HTR-8/SVneo (cell line): ENCODE measurements around the gene SLC35A4.

Source experiments
- DNase-seq: peaks from one replicate; pipeline ENCODE4 v3.0.0; 2011; ENCODE audit warnings: low spot score, mixed read lengths; ENCODE audit not compliant: insufficient read length
- FAIRE-seq: peaks from 2 replicates; lab custom pipeline; 2011; peaks lifted over from hg19 to GRCh38; lab: Jason Lieb, UNC

The SLC35A4 gene

GRCh38 chr5:140557136-140557805 is 7.4 kb upstream of the SLC35A4 start, which contains the start of gene SRA1:
Gene SRA1 (minus strand): TSS chr5:140557473. CDS start chr5:140557452, 21 bp downstream.
- DNase-seq (peak; percentile 95), FAIRE-seq (peak; percentile 97)

DNA sequence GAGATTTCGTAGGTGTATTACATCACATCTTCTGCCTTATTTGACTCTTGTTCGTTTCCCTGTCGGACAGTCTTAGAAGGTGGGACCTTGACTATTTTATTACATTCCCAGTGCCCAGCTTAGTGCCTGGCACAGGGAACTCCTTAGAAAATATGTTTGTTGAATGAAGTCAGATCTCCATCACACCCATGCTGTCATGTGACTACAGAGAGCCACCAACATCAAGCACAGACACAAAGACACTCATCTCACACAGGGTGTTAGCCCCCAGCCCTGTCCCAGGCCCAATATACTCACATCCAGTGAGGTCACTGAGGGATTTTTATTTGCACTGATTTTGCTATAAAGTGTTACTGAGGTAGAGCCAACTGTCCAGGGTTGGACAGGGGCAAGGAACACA is 6.7 kb upstream of the SLC35A4 start:
- DNase-seq (no peak), FAIRE-seq (no peak)

DNA sequence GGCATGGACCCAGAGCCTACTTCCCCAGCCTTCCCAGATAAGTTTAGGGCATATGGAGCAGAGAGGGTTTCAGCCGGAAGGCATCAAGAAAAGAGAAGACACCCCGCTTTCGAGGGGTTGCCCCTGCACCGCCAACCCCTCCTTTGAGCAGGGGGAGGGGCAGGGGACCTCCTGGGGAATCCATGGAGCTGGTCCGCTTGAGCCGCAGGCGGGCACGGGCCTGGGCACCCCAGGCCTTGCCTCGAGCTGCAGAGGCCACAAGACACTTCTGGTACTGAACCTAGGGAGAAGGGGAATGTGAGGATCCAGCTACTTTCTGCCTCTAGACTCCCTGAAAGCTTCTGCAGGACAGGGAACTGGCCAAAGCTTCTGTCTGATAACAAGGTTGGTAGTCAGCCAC is 6.1 kb upstream of the SLC35A4 start:
- no peak for DNase-seq
- no peak for FAIRE-seq

- FAIRE-seq (no peak), DNase-seq (no peak)
Observed at GRCh38 chr5:140560227-140560626, 4.4 kb upstream of the SLC35A4 start.

- FAIRE-seq (no peak), DNase-seq (no peak)
Observed at GRCh38 chr5:140561753-140562523, 2.7 kb upstream of the SLC35A4 start.

DNA sequence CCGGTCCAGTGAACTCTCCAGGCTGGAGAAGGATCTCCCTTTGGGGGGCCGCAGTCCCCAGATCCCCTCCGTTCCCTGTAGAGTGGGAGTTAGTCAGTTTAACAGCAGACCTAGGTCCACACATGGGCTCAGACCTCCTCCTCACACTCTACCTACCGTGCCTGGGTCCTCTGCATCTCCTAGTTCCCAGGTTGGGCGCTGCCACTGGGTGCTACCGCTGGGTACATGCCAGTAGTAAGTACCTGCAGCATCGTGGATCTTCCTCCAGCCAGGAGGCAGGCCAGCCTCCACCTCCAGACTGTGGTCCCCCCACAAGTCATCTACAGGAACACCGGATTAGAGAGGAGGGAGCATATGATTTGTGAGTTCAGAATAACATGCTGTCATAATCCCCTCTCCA is 1.0 kb upstream of the SLC35A4 start:
- DNase-seq = no peak

GRCh38 chr5:140565024-140565779 is 574 bp downstream of the SLC35A4 start:
- no peak for FAIRE-seq
- DNase-seq = no peak

More for the DNA sequence above, 1.0 kb upstream of the SLC35A4 start:
- FAIRE-seq = no peak

DNA sequence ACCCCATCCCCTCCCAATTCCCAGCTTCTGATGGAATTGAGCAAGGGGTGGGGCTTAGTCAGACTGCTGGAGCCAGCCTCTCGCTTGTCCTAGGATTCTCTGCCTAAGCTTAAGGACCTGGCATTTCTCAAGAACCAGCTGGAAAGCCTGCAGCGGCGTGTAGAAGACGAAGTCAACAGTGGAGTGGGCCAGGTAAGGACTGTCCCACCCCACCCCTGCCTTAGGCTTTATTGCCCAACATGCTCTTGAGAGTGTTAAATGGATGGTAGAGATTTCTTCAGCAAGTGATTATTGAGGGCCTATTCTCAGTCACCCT is 1.1 kb downstream of the SLC35A4 start:
- no peak for DNase-seq
- FAIRE-seq = no peak

DNA sequence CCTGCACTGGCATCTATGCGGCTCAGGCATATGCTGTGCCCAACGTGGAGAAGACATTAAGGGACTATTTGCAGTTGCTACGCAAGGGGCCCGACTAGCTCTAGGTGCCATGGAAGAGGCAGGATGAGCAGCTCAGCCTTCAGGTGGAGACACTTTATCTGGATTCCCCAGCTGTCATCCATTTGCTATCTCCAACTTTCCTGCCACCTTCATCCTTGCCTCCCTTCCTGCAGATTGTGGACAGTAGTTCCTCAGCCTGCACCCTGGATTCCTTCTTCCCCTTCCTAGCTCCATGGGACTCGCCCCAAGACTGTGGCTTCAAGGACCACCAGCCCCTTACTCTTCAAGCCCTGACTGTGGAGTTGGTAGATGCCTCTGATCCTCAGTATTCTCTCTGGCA is 2.0 kb downstream of the SLC35A4 start:
- no peak for FAIRE-seq
- no peak for DNase-seq

- FAIRE-seq (no peak), DNase-seq (no peak)
Observed at GRCh38 chr5:140567136-140567818, 2.6 kb downstream of the SLC35A4 start.

- DNase-seq = no peak
- FAIRE-seq = no peak
Observed at GRCh38 chr5:140567871-140568270, 3.2 kb downstream of the SLC35A4 start.

- DNase-seq (no peak), FAIRE-seq (no peak)
Observed at GRCh38 chr5:140568443-140569063, 3.9 kb downstream of the SLC35A4 start.

GRCh38 chr5:140569197-140569596 is 4.6 kb downstream of the SLC35A4 start:
- DNase-seq (no peak), FAIRE-seq (no peak)

- FAIRE-seq = no peak
- no peak for DNase-seq
Observed at GRCh38 chr5:140570058-140570457, 5.4 kb downstream of the SLC35A4 start.

- no peak for DNase-seq
- no peak for FAIRE-seq
Observed at GRCh38 chr5:140570488-140570887, 5.9 kb downstream of the SLC35A4 start.

DNA sequence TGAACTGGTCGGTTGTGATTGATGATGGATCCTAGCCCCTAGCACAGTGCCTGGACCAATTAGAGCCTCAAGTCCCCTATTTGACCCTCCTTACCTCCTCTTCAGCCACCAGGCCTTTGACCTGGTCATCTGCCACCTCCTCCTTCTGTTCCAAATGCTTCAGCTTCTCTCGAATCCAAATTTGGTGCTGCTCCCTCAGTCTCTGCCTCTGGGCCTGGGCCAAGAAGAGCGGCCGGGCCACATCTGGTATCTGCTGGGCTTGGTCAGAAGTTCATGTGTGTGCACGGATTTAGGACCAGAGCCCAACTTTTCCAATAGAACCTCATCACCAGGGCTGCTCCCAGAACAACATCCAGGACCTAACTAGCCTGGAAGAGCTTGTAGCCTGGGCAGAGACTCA is 6.5 kb downstream of the SLC35A4 start:
- DNase-seq (no peak), FAIRE-seq (no peak)

GRCh38 chr5:140573683-140574082 is 9.1 kb downstream of the SLC35A4 start:
- FAIRE-seq = no peak
- DNase-seq = no peak

DNA sequence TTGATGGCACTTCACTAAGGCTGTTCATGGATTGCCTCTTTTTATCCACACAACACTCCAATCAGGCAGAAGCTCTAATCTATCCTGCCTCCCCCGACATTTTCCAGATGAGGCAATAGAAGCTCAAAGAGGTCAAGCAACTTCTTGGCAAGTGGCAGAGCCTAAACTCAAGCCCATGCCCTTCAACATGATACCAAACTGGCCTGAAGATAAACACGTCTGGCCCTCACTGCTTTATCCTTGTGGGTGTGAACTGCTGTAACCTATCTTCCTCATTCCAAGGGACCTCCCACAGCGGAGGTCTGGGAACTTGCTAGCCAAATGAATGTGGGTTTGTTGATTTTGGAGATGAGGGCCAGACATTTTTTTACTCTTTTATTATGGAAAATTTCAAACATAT is 9.5 kb downstream of the SLC35A4 start:
- FAIRE-seq = no peak
- no peak for DNase-seq

DNA sequence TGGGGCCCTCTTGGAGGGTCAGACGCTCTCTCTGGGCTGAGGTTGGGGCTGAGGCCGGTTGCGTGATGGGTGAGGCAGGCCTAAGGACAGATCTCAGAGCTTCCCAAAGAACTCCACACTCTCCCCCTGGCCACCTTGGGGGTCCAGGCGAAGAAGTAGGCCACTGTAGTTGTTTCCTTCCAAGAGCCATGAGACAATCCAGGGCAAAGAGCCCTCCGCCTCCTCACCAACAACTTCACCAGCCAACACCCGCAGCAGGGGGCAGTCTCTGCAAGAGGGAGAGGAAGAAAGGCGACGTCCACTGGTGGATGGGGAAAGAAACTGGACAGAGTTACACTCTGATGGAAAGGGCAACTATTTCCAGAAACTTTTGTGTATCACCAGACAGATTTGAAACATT is 10.7 kb downstream of the SLC35A4 start:
- DNase-seq (no peak), FAIRE-seq (no peak)

DNA sequence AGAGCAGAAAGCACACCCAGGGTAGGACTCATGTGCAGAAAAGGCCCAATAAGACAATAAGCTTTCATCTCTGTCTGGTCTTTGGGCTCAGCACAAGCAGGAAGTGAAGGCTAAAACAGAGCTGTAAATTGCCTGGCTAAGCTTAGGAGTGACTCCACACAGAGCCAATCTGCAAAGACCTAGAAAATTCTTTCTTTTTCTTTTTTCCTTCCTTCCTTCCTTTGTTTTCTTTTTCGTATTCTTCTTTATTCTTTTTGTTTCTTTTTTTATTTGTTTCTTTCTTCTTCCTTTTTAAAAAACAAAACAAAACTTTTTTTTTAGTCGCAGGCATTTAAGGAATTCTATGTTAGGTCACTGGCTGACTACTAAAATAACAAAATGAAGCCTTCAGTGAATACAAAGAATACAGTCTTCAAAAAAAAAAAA is 12.2 kb downstream of the SLC35A4 start:
- no peak for FAIRE-seq
- DNase-seq = no peak
